Measurements from ENCODE around the gene EIF4A2.

- no peak for TF ChIP-seq CTCF (optimal IDR thresholded peaks at IDR 0.05 in 1 of 3, IDR thresholded peaks at IDR 0.05 in 1 of 3, conservative IDR thresholded peaks at IDR 0.05 in 1 of 3; ENCODE audit: extremely low read depth in 1 of 3, insufficient read depth in 2 of 3, low read length in 3 of 3)
- TF ChIP-seq EZH2 (IDR thresholded peaks at IDR 0.05; ENCODE audit: low read length): no peak
Observed at GRCh38 chr3:186815435-186815834, 32.1 kb downstream of the EIF4A2 start.
